IPS-18c (cell line): ENCODE measurements around the gene POLR1A.

ENCODE experiments used
- H3K4me3 ChIP-seq: 2 replicates; pipeline ENCODE4 v1.7.0; 2013; ENCODE audit warnings: low read depth, mild to moderate bottlenecking, low read length, moderate library complexity; ENCODE audit not compliant: insufficient read depth
- H3K9me3 ChIP-seq: one replicate; pipeline ENCODE4 v1.6.1; 2013; ENCODE audit warnings: mild to moderate bottlenecking, low read length, moderate library complexity; ENCODE audit not compliant: control insufficient read depth, insufficient read depth

POLR1A gene

GRCh38 chr2:86020984-86021383 is 84.7 kb downstream of the POLR1A start:
- no peaks in the 10 kb centered on the region for H3K9me3 ChIP-seq

DNA sequence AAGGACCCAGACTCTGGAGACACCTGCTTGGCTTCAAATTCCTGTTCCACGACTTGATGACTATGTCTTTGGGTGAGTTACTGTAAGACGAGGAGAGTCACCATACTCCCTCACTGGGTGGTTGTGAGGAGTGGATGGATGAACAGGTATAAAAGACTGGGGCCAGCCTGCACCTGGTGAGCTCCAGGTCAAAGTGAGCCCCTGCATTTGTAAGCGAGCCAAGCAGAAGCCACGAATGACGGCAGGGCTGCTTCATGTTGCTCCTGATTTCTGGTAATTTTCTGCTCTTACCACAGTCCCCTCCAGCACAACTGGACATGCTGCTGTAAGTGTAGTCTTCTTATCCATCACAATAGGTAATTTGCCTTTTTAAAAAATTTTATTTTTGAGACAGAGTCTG is 86.6 kb downstream of the POLR1A start:
- H3K4me3 ChIP-seq: no peak overlapping the region
- H3K9me3 ChIP-seq: peaks cover 5% of the 10 kb centered on the region

More at GRCh38 chr2:86020984-86021383, 84.7 kb downstream of the POLR1A start:
- H3K4me3 ChIP-seq: no peak overlapping the region

DNA sequence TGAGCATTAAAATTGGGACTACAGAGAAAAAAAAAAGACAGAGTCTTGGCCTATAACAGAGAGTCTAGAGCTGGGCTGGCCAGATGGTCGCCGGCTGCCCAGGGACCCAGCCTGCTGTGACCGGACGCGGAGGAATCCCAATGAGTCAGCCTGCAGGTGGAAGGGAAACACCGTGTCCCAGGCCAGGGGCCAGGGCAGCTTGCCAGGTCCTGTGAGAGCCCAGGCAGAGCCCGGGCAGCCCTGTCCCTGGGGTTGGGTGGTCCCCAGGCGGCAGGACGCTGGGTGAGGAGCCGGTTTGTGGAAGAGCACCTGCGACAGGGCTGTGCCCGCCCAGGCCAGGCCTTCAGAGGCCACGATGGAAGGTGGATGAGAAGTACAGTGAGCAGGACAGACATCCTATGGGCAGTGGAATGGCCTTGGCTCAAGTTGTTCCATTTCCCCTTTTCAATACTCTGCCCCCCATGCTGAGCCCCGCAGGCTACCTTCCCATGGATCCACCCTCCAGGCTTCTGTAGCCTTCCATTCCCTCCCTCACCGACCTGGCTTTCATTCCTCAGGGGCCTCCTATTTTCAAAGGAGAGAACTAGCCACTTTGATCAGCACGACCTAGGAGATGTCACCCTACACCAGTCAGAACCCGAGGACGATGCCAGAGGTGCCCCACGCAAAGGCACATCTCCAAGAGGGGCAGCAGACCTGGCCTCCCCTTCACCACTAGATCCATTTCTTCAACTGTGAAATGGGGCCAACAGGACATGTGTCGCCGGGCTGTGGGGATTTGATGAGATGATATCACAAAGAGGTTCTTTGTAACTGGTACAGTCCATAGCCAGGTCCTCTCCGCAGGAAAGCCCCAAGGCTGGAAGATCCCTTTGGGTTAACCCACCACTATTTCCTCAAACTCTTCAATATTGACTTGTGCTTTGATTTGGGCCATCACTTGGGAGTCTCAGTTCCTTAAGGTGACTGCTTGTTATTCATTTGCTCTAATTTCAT is 87.5 kb downstream of the POLR1A start:
- Histone ChIP-seq H3K4me3 (no peak overlapping the region), H3K9me3 (peaks cover 6% of the 10 kb centered on the region)

GRCh38 chr2:86016581-86016980 is 89.1 kb downstream of the POLR1A start:
- no peak overlapping the region for H3K4me3 ChIP-seq
- H3K9me3 ChIP-seq: peaks cover 8% of the 10 kb centered on the region

GRCh38 chr2:86015699-86016098 is 90.0 kb downstream of the POLR1A start:
- H3K9me3 ChIP-seq: peaks cover 8% of the 10 kb centered on the region
- no peak overlapping the region for H3K4me3 ChIP-seq

GRCh38 chr2:86015006-86015405 is 90.7 kb downstream of the POLR1A start:
- Histone ChIP-seq H3K4me3 (no peak overlapping the region), H3K9me3 (peaks cover 8% of the 10 kb centered on the region)

DNA sequence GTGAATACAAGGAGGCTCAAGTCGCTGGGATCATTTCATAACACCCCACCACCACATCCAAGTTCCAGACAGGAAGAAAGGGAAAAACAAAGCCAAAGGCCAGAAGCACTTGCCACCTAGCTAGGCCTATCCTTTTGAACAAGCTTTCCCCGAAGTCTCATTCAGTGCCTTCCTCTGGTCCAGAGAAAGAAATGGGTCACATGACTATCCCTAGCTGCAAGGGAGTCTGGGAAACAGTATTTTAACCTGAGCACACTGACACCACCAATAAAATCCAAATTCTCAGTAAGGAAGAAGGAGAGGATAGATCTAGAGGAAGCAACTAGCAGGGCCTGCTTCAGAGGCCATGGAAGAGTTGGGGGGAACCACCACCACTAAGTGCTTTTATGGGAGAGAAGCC is 91.2 kb downstream of the POLR1A start:
- no peak overlapping the region for H3K4me3 ChIP-seq
- H3K9me3 ChIP-seq: peaks cover 8% of the 10 kb centered on the region

GRCh38 chr2:86012007-86012712 is 93.5 kb downstream of the POLR1A start:
- Histone ChIP-seq H3K9me3 (peaks cover 8% of the 10 kb centered on the region), H3K4me3 (no peak overlapping the region)

DNA sequence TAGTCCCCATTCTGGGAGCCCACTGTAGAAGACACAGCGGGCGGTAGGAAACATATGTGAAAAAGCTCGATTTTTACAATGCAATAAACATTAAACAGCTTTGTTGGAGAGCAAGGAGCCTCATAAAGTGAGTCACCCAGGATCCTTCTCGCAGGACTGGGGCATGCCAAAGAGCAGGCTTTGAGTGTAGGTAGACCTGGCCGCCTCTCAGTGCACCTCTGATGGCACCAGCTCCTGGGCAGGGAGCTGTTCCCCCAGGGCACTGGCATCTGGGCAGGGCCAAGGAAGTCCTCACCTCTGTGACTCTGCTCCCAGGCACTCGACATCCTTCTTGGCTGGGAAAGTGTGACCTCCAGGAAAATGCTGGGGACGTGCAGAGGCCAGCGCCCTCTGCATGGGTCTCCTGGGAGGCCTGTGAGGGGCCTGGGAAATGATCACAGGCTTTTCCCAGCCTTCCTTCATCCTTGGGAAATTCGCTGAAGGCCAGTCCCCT is 94.2 kb downstream of the POLR1A start:
- Histone ChIP-seq H3K9me3 (peaks cover 8% of the 10 kb centered on the region), H3K4me3 (no peak overlapping the region)

DNA sequence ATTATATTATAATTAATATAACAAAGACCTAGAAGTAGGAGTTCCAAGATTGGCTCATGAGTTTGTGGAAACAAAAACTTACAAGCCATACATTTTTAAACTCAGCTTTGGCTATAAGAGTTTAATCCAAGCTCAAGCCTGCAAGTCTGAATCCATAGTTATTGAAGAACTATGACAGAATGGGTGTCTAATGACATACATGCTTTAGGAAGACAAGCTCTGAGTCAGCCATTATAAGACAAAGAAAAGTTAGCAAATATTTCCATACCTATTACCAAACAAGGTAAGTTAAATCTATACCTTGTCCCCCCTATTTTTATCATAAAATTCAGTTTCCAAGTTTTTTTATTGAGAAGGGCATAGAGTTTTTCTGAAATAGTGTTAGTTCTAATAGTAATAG is 95.6 kb downstream of the POLR1A start:
- Histone ChIP-seq H3K4me3 (no peak overlapping the region), H3K9me3 (peaks cover 8% of the 10 kb centered on the region)

- no peaks in the 10 kb centered on the region for H3K9me3 ChIP-seq
- H3K4me3 ChIP-seq: no peak overlapping the region
Measured at GRCh38 chr2:86006524-86006923, 99.2 kb downstream of the POLR1A start.

GRCh38 chr2:86003967-86004366 is 101.7 kb downstream of the POLR1A start:
- Histone ChIP-seq H3K9me3 (no peaks in the 10 kb centered on the region), H3K4me3 (no peak overlapping the region)

GRCh38 chr2:86003104-86003503 is 102.6 kb downstream of the POLR1A start:
- Histone ChIP-seq H3K9me3 (no peaks in the 10 kb centered on the region), H3K4me3 (no peak overlapping the region)

GRCh38 chr2:86002375-86002774 is 103.3 kb downstream of the POLR1A start:
- no peak overlapping the region for H3K4me3 ChIP-seq
- no peaks in the 10 kb centered on the region for H3K9me3 ChIP-seq

DNA sequence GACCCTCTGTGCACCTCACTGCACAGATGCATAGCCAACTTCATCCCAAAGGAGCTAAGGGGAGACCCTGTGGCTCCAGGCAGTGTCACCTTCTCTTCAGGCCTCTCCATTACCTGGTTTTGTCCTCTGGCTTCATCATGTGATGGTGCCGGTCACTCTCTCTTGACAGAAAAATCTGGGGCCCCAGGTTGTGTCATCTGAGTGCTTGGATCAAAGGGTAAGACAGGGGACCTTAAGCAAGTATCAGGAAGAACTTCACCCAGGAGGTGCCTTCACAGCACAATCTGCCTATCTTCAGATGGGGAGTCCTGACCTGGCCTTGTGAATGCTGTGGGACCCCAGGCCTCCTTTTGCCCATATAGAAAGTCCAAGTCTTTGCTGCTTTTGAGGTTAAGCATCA is 104.4 kb downstream of the POLR1A start:
- Histone ChIP-seq H3K4me3 (no peak overlapping the region), H3K9me3 (no peaks in the 10 kb centered on the region)

GRCh38 chr2:86000938-86001312 is 104.8 kb downstream of the POLR1A start:
- no peaks in the 10 kb centered on the region for H3K9me3 ChIP-seq
- no peak overlapping the region for H3K4me3 ChIP-seq

- no peak overlapping the region for H3K4me3 ChIP-seq
- H3K9me3 ChIP-seq: no peaks in the 10 kb centered on the region
Measured at GRCh38 chr2:86000131-86000937, 105.4 kb downstream of the POLR1A start.
